ENCODE measurements around the gene BPIFB2. TPM values are rescaled to one million over a fixed set of nuclear protein-coding genes. Genes with fewer than 3 reads are reported as not detected.

The BPIFB2 gene
- total RNA-seq, 3 donors from 2014 or later, result 0.98 to 1.0 TPM; not detected in 1

GRCh38 chr20:33034901-33035492 lies 27.5 kb downstream of the BPIFB2 start:
- Histone ChIP-seq H3K27ac (no peak overlapping the region), H3K36me3 (no peaks in the 10 kb centered on the region), H3K9me3 (peaks cover 0 to 9% of the 10 kb centered on the region in 2 donors), H3K27me3 (no peaks in the 10 kb centered on the region), H3K4me1 (no peaks in the 10 kb centered on the region), H3K4me3 (no peak overlapping the region)
- intact Hi-C loops (cut with DNase I; ENCODE audit: low total_unique reads), result no loop called here
- TF ChIP-seq POLR2AphosphoS5 (IDR thresholded peaks at IDR 0.05) (no peak), CTCF (IDR thresholded peaks at IDR 0.05) (no peak), POLR2A (IDR thresholded peaks at IDR 0.05) (no peak)
- DNase-seq (ENCODE audit: low spot score in 2 of 2), result no peak

GRCh38 chr20:33037456-33037855 lies 30.0 kb downstream of the BPIFB2 start:
- peaks cover 0 to 9% of the 10 kb centered on the region in 2 donors for H3K9me3 ChIP-seq
- no peaks in the 10 kb centered on the region for H3K27me3 ChIP-seq
- DNase-seq (ENCODE audit: low spot score in 2 of 2), result no peak
- intact Hi-C loops (cut with DNase I; ENCODE audit: low total_unique reads), result no loop called here
- TF ChIP-seq POLR2AphosphoS5 (IDR thresholded peaks at IDR 0.05), result no peak
- TF ChIP-seq POLR2A (IDR thresholded peaks at IDR 0.05), result no peak
- no peak for TF ChIP-seq CTCF (IDR thresholded peaks at IDR 0.05)
- H3K27ac ChIP-seq, result no peak overlapping the region
- no peaks in the 10 kb centered on the region for H3K36me3 ChIP-seq
- no peak overlapping the region for H3K4me3 ChIP-seq
- H3K4me1 ChIP-seq, result no peaks in the 10 kb centered on the region

- no peak overlapping the region for H3K4me3 ChIP-seq
- no peaks in the 10 kb centered on the region for H3K4me1 ChIP-seq
- H3K9me3 ChIP-seq, result peaks cover 0 to 3% of the 10 kb centered on the region in 2 donors
- no peak for DNase-seq (ENCODE audit: low spot score in 2 of 2)
- H3K27ac ChIP-seq, result no peak overlapping the region
- TF ChIP-seq POLR2AphosphoS5 (IDR thresholded peaks at IDR 0.05), result no peak
- no peak for TF ChIP-seq CTCF (IDR thresholded peaks at IDR 0.05)
- TF ChIP-seq POLR2A (IDR thresholded peaks at IDR 0.05), result no peak
- H3K27me3 ChIP-seq, result no peaks in the 10 kb centered on the region
- intact Hi-C loops (cut with DNase I; ENCODE audit: low total_unique reads), result no loop called here
- no peaks in the 10 kb centered on the region for H3K36me3 ChIP-seq
Measured at GRCh38 chr20:33038243-33038642, 30.7 kb downstream of the BPIFB2 start.

- no peak for DNase-seq (ENCODE audit: low spot score in 2 of 2)
Measured at GRCh38 chr20:33042430-33042829, 34.9 kb downstream of the BPIFB2 start.

More at GRCh38 chr20:33042430-33042829, 34.9 kb downstream of the BPIFB2 start:
- intact Hi-C loops (cut with DNase I; ENCODE audit: low total_unique reads), result no loop called here
- TF ChIP-seq POLR2A (IDR thresholded peaks at IDR 0.05) (no peak), POLR2AphosphoS5 (IDR thresholded peaks at IDR 0.05) (no peak), CTCF (IDR thresholded peaks at IDR 0.05) (no peak)
- H3K36me3 ChIP-seq, result no peaks in the 10 kb centered on the region
- H3K9me3 ChIP-seq, result peaks cover 9 to 19% of the 10 kb centered on the region in 2 donors
- no peaks in the 10 kb centered on the region for H3K27me3 ChIP-seq
- H3K4me3 ChIP-seq, result no peak overlapping the region
- no peaks in the 10 kb centered on the region for H3K4me1 ChIP-seq
- H3K27ac ChIP-seq, result no peak overlapping the region
